GM18951 (cell line): ENCODE data around the gene CSGALNACT2.
"Not testable (repeated sequence)": the region's sequence is repeated elsewhere in the genome, so short reads cannot be mapped to it uniquely, and the experiment has no call there.

Source experiments
- POLR2A ChIP-seq: IDR thresholded peaks from 4 replicates; pipeline ENCODE4 v1.6.1; 2011; ENCODE audit warnings: mild to moderate bottlenecking; ENCODE audit not compliant: insufficient read length, insufficient read depth; ENCODE audit errors: extremely low read depth
- in situ Hi-C: fragments of 300-500 bp; cut with MboI; formaldehyde crosslinking; loops from one replicate; pipeline ENCODE4 v1.12.0; 2022; ENCODE audit warnings: low sequenced_read_pairs, mixed read lengths, inconsistent platforms; ENCODE audit not compliant: unreplicated experiment

The CSGALNACT2 gene

GRCh38 chr10:43177595-43177994, 39.4 kb downstream of the CSGALNACT2 start:
- in situ Hi-C loops = no loop called here
- no peak for TF ChIP-seq POLR2A

- no peak for TF ChIP-seq POLR2A
- in situ Hi-C loops = no loop called here
Measured at GRCh38 chr10:43181146-43181545, 42.9 kb downstream of the CSGALNACT2 start.

- in situ Hi-C loops = not testable (repeated sequence)
Measured at GRCh38 chr10:43183764-43184163, 45.5 kb downstream of the CSGALNACT2 start.

GRCh38 chr10:43186150-43186549, 47.9 kb downstream of the CSGALNACT2 start:
- in situ Hi-C loops = no loop called here
- TF ChIP-seq POLR2A = no peak

- no peak for TF ChIP-seq POLR2A
- in situ Hi-C loops = no loop called here
Measured at GRCh38 chr10:43187213-43187612, 49.0 kb downstream of the CSGALNACT2 start.

GRCh38 chr10:43188702-43189101, 50.5 kb downstream of the CSGALNACT2 start:
- in situ Hi-C loops = no loop called here
- no peak for TF ChIP-seq POLR2A

GRCh38 chr10:43190289-43190688, 52.0 kb downstream of the CSGALNACT2 start:
- no peak for TF ChIP-seq POLR2A
- in situ Hi-C loops = no loop called here

GRCh38 chr10:43190775-43191174, 52.5 kb downstream of the CSGALNACT2 start:
- no peak for TF ChIP-seq POLR2A
- in situ Hi-C loops = no loop called here

GRCh38 chr10:43192884-43193283, 54.6 kb downstream of the CSGALNACT2 start:
- no peak for TF ChIP-seq POLR2A
- in situ Hi-C loops = no loop called here

- in situ Hi-C loops = no loop called here
- no peak for TF ChIP-seq POLR2A
Measured at GRCh38 chr10:43193496-43194080, 55.3 kb downstream of the CSGALNACT2 start.

- in situ Hi-C loops = no loop called here
- no peak for TF ChIP-seq POLR2A
Measured at GRCh38 chr10:43194266-43194665, 56.0 kb downstream of the CSGALNACT2 start.

- in situ Hi-C loops = no loop called here
- no peak for TF ChIP-seq POLR2A
Measured at GRCh38 chr10:43194859-43195258, 56.6 kb downstream of the CSGALNACT2 start.

- no peak for TF ChIP-seq POLR2A
- in situ Hi-C loops = no loop called here
Measured at GRCh38 chr10:43195557-43195956, 57.3 kb downstream of the CSGALNACT2 start.

- in situ Hi-C loops = no loop called here
- no peak for TF ChIP-seq POLR2A
Measured at GRCh38 chr10:43196131-43196980, 58.1 kb downstream of the CSGALNACT2 start.

- TF ChIP-seq POLR2A = no peak
- in situ Hi-C loops = no loop called here
Measured at GRCh38 chr10:43196981-43197833, 59.0 kb downstream of the CSGALNACT2 start.
